ENCODE measurements around the gene VPS26C. TPM values are rescaled to one million over a fixed set of nuclear protein-coding genes. Genes with fewer than 3 reads are reported as not detected.

VPS26C gene
- total RNA-seq: 50.2 and 65.7 TPM in 2 replicates

GRCh38 chr21:37267269-37268185 lies at the start of gene VPS26C:
TSS of gene VPS26C (minus strand) at chr21:37267334. CDS start at chr21:37267294, 40 bp downstream.

Other genes starting within 250 kb of the VPS26C start
- 15.0 and 21.1 TPM in 2 replicates for gene PIGP, start 194.3 kb downstream of the VPS26C start, total RNA-seq
- gene TTC3, start 194.1 kb downstream of the VPS26C start, total RNA-seq: 87.4 and 116 TPM in 2 replicates
- 27.7 and 40.2 TPM in 2 replicates for gene DYRK1A, start 99.4 kb upstream of the VPS26C start, total RNA-seq

Data from myometrial cell (primary cell).